ENCODE data around the gene DHX30.

Gene DHX30

GRCh38 chr3:47838503-47838902 lies 35.6 kb downstream of the DHX30 start:
- FAIRE-seq (no peak), DNase-seq (ENCODE audit: insufficient read length, low spot score) (no peak)
- TF ChIP-seq PAX5 (IDR thresholded peaks at IDR 0.05; ENCODE audit: insufficient read depth, low read length, severe bottlenecking) (no peak), SPI1 (IDR thresholded peaks at IDR 0.05; ENCODE audit: low read depth, low read length) (no peak), TAF1 (IDR thresholded peaks at IDR 0.05; ENCODE audit: low read depth, low read length) (no peak), POU2F2 (IDR thresholded peaks at IDR 0.05; ENCODE audit: low read depth, low read length) (no peak), POLR2A (IDR thresholded peaks at IDR 0.05; ENCODE audit: low read depth, low read length) (no peak), POLR2AphosphoS5 (IDR thresholded peaks at IDR 0.05; ENCODE audit: low read depth, low read length) (no peak)

- no peak for FAIRE-seq
Observed at GRCh38 chr3:47841786-47842349, 38.9 kb downstream of the DHX30 start.

GRCh38 chr3:47846186-47846879 lies 43.4 kb downstream of the DHX30 start:
- 0 out of 2 replicates have a peak, but pooled peaks have one; percentile 13 for TF ChIP-seq POLR2AphosphoS5 (IDR thresholded peaks at IDR 0.05; ENCODE audit: low read depth, low read length)
- TF ChIP-seq TAF1 (IDR thresholded peaks at IDR 0.05; ENCODE audit: low read depth, low read length), result no peak
- DNase-seq (ENCODE audit: insufficient read length, low spot score) (no peak), FAIRE-seq (no peak)

More at GRCh38 chr3:47841786-47842349, 38.9 kb downstream of the DHX30 start:
- no peak for DNase-seq (ENCODE audit: insufficient read length, low spot score)
- TF ChIP-seq POU2F2 (IDR thresholded peaks at IDR 0.05; ENCODE audit: low read depth, low read length) (no peak), TAF1 (IDR thresholded peaks at IDR 0.05; ENCODE audit: low read depth, low read length) (no peak), POLR2AphosphoS5 (IDR thresholded peaks at IDR 0.05; ENCODE audit: low read depth, low read length) (no peak), PAX5 (IDR thresholded peaks at IDR 0.05; ENCODE audit: insufficient read depth, low read length, severe bottlenecking) (no peak), SPI1 (IDR thresholded peaks at IDR 0.05; ENCODE audit: low read depth, low read length) (no peak), POLR2A (IDR thresholded peaks at IDR 0.05; ENCODE audit: low read depth, low read length) (no peak)

DNA sequence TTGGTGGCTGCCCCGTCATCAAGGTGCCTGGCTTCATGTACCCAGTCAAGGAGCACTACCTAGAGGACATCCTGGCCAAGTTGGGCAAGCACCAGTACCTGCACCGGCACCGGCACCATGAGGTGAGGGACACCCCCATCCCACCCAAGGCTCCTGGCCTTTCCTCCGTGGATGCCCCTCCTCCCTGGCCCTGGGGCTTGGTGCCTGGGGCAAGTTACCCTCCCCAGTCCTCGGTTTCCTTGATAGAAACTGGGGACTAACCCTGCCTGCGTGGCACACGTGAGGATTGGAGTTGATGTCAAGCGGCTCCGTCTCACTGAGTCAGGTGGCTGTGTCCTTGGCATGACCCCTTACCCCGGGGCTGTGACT lies 43.9 kb downstream of the DHX30 start:
- TF ChIP-seq POLR2AphosphoS5 (IDR thresholded peaks at IDR 0.05; ENCODE audit: low read depth, low read length) (no peak; the same call in none of the 2 replicates), PAX5 (IDR thresholded peaks at IDR 0.05; ENCODE audit: insufficient read depth, low read length, severe bottlenecking) (no peak), POU2F2 (IDR thresholded peaks at IDR 0.05; ENCODE audit: low read depth, low read length) (no peak), POLR2A (IDR thresholded peaks at IDR 0.05; ENCODE audit: low read depth, low read length) (peak; percentile 35; the same call in 1 of the 2 replicates), TAF1 (IDR thresholded peaks at IDR 0.05; ENCODE audit: low read depth, low read length) (no peak), SPI1 (IDR thresholded peaks at IDR 0.05; ENCODE audit: low read depth, low read length) (no peak)
- DNase-seq (ENCODE audit: insufficient read length, low spot score) (no peak), FAIRE-seq (no peak)

- no peak for DNase-seq (ENCODE audit: insufficient read length, low spot score)
- TF ChIP-seq PAX5 (IDR thresholded peaks at IDR 0.05; ENCODE audit: insufficient read depth, low read length, severe bottlenecking) (no peak), TAF1 (IDR thresholded peaks at IDR 0.05; ENCODE audit: low read depth, low read length) (no peak), POLR2A (IDR thresholded peaks at IDR 0.05; ENCODE audit: low read depth, low read length) (no peak), SPI1 (IDR thresholded peaks at IDR 0.05; ENCODE audit: low read depth, low read length) (no peak), POU2F2 (IDR thresholded peaks at IDR 0.05; ENCODE audit: low read depth, low read length) (no peak), POLR2AphosphoS5 (IDR thresholded peaks at IDR 0.05; ENCODE audit: low read depth, low read length) (no peak)
- FAIRE-seq, result no peak
Observed at GRCh38 chr3:47847260-47847659, 44.3 kb downstream of the DHX30 start.

GRCh38 chr3:47847801-47848518 lies 45.0 kb downstream of the DHX30 start:
- no peak for FAIRE-seq
- TF ChIP-seq POLR2AphosphoS5 (IDR thresholded peaks at IDR 0.05; ENCODE audit: low read depth, low read length) (peak; percentile 54; the same call in 1 of the 2 replicates), SPI1 (IDR thresholded peaks at IDR 0.05; ENCODE audit: low read depth, low read length) (no peak), POU2F2 (IDR thresholded peaks at IDR 0.05; ENCODE audit: low read depth, low read length) (no peak), POLR2A (IDR thresholded peaks at IDR 0.05; ENCODE audit: low read depth, low read length) (0 out of 2 replicates have a peak, but pooled peaks have one; percentile 2)
- no peak for DNase-seq (ENCODE audit: insufficient read length, low spot score)

GRCh38 chr3:47848599-47849117 lies 45.7 kb downstream of the DHX30 start:
- no peak for DNase-seq (ENCODE audit: insufficient read length, low spot score)
- TF ChIP-seq POU2F2 (IDR thresholded peaks at IDR 0.05; ENCODE audit: low read depth, low read length) (no peak), POLR2A (IDR thresholded peaks at IDR 0.05; ENCODE audit: low read depth, low read length) (no peak), POLR2AphosphoS5 (IDR thresholded peaks at IDR 0.05; ENCODE audit: low read depth, low read length) (no peak; the same call in 1 of the 2 replicates), PAX5 (IDR thresholded peaks at IDR 0.05; ENCODE audit: insufficient read depth, low read length, severe bottlenecking) (no peak), TAF1 (IDR thresholded peaks at IDR 0.05; ENCODE audit: low read depth, low read length) (no peak), SPI1 (IDR thresholded peaks at IDR 0.05; ENCODE audit: low read depth, low read length) (no peak)
- no peak for FAIRE-seq

DNA sequence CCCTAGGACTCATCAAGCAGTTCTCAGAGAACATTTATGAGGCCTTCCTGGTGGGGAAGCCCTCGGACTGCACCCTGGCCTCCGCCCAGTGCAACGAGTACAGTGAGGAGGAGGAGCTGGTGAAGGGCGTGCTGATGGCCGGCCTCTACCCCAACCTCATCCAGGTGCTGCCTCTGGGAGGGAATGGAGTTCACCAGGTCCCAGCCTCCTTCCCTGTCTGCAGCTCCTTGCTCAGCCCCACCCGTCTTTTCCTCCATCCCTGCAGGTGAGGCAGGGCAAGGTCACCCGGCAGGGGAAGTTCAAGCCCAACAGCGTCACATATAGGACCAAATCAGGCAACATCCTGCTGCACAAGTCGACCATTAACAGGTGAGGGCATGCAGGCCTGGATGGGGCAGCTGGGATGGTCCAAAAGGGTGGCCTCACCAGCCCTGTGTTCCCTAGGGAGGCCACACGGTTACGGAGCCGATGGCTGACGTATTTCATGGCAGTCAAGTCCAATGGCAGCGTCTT lies 46.3 kb downstream of the DHX30 start:
- DNase-seq (ENCODE audit: insufficient read length, low spot score) (no peak), FAIRE-seq (no peak)
- TF ChIP-seq POLR2A (IDR thresholded peaks at IDR 0.05; ENCODE audit: low read depth, low read length) (no peak), POU2F2 (IDR thresholded peaks at IDR 0.05; ENCODE audit: low read depth, low read length) (no peak)
